A673 (cell line): ENCODE data around the gene CYP3A4. TPM values are rescaled to one million over a fixed set of nuclear protein-coding genes. Genes with fewer than 3 reads are reported as not detected.
"Not testable (repeated sequence)": the region's sequence is repeated elsewhere in the genome, so short reads cannot be mapped to it uniquely, and the experiment has no call there.

Experiments used
- BruUV-seq: library from RNA; stranded (reverse); fragments of 400-500 nt; replicated peaks from 2 replicates; lab custom pipeline; 2021; lab: Mats Ljungman, UMichigan
- CTCF ChIA-PET: fragments of 300-600 bp; sonication (Branson Sonifier 250); formaldehyde crosslinking; loops from one replicate; lab custom pipeline; 2022; ENCODE audit warnings: antibody characterized with exemption; lab: Charles Lee
- POLR2A ChIA-PET: fragments of 300-600 bp; sonication (Branson Sonifier 250); formaldehyde crosslinking; loops from one replicate; lab custom pipeline; 2022; ENCODE audit warnings: antibody characterized with exemption; ENCODE audit not compliant: low non-redundant PET; lab: Charles Lee
- DNase-seq: peaks from one replicate; pipeline ENCODE4 v3.0.0-alpha.2; 2015; ENCODE audit warnings: low spot score
- H3K27ac ChIP-seq: fragments of 200-600 bp; sonication (generic); 2 replicates; pipeline ENCODE4 v1.5.1; 2016; ENCODE audit warnings: mixed run types, low read depth, mild to moderate bottlenecking, mixed read lengths, antibody characterized with exemption, low read length; ENCODE audit not compliant: poor library complexity, severe bottlenecking
- H3K27me3 ChIP-seq: fragments of 200-600 bp; sonication (generic); replicated peaks from 2 replicates; pipeline ENCODE4 v1.6.1; 2017; ENCODE audit warnings: mixed run types, low read depth, mild to moderate bottlenecking, mixed read lengths, antibody characterized with exemption, low read length; ENCODE audit not compliant: insufficient read depth, poor library complexity
- H3K36me3 ChIP-seq: fragments of 200-600 bp; sonication (generic); 2 replicates; pipeline ENCODE4 v1.6.1; 2016; ENCODE audit warnings: mixed run types, mild to moderate bottlenecking, mixed read lengths, antibody characterized with exemption, low read length; ENCODE audit not compliant: insufficient read depth, poor library complexity, severe bottlenecking
- H3K4me1 ChIP-seq: fragments of 200-600 bp; sonication (generic); 2 replicates; pipeline ENCODE4 v1.6.1; 2017; ENCODE audit warnings: mixed run types, mild to moderate bottlenecking, mixed read lengths, antibody characterized with exemption, low read length; ENCODE audit not compliant: insufficient read depth, poor library complexity, severe bottlenecking
- H3K4me3 ChIP-seq: fragments of 200-600 bp; sonication (generic); 2 replicates; pipeline ENCODE4 v1.5.1; 2016; ENCODE audit warnings: low read depth, mixed run types, mild to moderate bottlenecking, mixed read lengths, low read length; ENCODE audit not compliant: poor library complexity, severe bottlenecking
- H3K9me3 ChIP-seq: fragments of 200-600 bp; sonication (generic); 2 replicates; pipeline ENCODE4 v1.6.1; 2016; ENCODE audit warnings: mixed run types, low read depth, mild to moderate bottlenecking, mixed read lengths, antibody characterized with exemption, low read length; ENCODE audit not compliant: poor library complexity, severe bottlenecking
- EZH2 ChIP-seq: fragments of 200-600 bp; sonication (generic); IDR thresholded peaks from 2 replicates; pipeline ENCODE4 v1.6.1; 2017; ENCODE audit warnings: borderline replicate concordance, low read depth, mild to moderate bottlenecking, mixed read lengths, antibody characterized with exemption, low read length; ENCODE audit not compliant: poor library complexity, severe bottlenecking
- intact Hi-C: fragments of 100-400 bp; cut with micrococcal nuclease; formaldehyde crosslinking; loops from one replicate; pipeline ENCODE4 v1.10.0; 2022; ENCODE audit not compliant: unreplicated experiment
- total RNA-seq: library from RNA; stranded (reverse); gene quantifications from 2 replicates; pipeline ENCODE4 v1.2.3, GENCODE V29; 2021
- TF ChIP-seq, protein P1 (sequence below): fragments of 300-800, 200-600 bp; sonication (generic); conservative IDR thresholded peaks from 2 replicates; pipeline ENCODE4 v1.5.1; 2017; ENCODE audit warnings: low read depth, mild to moderate bottlenecking, antibody characterized with exemption, low read length, moderate library complexity, mixed read lengths

Gene CYP3A4
- total RNA-seq, 1 experiment from 2014 or later: not detected

DNA sequence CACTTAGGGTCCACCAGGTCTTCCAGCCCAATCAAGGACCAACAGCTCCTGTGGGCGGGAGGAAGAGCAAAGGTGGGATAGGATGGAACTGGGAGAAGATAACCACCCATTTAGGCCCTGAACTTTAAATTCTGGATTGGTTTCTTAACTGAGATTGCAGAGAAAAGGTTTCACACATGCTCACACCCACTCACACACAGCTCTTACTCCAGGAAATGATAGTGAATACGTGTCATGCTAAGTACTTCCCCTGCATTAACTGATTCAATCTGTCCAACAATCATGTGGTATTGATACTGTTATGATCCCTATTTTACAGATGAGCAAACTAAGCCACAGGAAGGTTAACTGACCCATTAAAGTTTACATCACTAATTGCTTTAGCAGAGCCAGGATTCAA lies 4.6 kb upstream of the CYP3A4 start:
- Histone ChIP-seq H3K36me3 (no peaks in the 10 kb centered on the region), H3K27me3 (peaks cover 5% of the 10 kb centered on the region), H3K4me3 (no peak overlapping the region), H3K27ac (no peak overlapping the region), H3K9me3 (no peaks in the 10 kb centered on the region), H3K4me1 (no peaks in the 10 kb centered on the region)
- intact Hi-C loops: no loop called here
- no peak for DNase-seq
- TF ChIP-seq, protein P1, sequence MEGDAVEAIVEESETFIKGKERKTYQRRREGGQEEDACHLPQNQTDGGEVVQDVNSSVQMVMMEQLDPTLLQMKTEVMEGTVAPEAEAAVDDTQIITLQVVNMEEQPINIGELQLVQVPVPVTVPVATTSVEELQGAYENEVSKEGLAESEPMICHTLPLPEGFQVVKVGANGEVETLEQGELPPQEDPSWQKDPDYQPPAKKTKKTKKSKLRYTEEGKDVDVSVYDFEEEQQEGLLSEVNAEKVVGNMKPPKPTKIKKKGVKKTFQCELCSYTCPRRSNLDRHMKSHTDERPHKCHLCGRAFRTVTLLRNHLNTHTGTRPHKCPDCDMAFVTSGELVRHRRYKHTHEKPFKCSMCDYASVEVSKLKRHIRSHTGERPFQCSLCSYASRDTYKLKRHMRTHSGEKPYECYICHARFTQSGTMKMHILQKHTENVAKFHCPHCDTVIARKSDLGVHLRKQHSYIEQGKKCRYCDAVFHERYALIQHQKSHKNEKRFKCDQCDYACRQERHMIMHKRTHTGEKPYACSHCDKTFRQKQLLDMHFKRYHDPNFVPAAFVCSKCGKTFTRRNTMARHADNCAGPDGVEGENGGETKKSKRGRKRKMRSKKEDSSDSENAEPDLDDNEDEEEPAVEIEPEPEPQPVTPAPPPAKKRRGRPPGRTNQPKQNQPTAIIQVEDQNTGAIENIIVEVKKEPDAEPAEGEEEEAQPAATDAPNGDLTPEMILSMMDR: no peak
- no peak for TF ChIP-seq EZH2
- POLR2A ChIA-PET: no interaction called here
- CTCF ChIA-PET: no interaction called here
- BruUV-seq: no TSS peak

DNA sequence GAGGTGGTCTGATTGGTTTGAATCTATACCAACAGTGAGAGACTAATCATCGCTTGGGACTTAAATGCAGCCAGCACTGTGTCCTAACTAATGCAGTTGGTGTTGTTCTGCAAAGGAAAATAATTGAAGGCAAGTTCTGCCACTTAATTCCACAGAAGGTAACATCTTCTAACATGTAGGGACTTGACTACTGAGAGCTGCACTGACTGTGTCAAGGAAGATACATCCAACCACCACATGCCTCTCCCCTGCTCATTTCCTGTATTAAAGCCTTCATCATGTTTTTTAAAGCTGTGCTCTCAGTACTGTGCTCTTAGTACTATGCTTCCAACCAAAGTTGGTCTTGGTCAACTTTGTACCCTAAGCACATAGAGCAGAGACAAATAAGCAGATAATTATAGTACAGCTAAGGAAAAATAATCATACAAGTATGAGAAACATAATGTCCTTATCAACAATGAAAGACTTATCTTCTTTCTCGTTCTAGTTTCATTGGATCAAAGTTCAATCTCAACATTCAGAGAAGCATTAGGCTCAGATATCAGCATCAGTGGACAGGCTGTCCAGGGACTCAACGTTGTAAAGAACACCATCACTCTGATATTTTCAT lies 2.8 kb upstream of the CYP3A4 start:
- H3K4me3 ChIP-seq: no peak overlapping the region
- no peaks in the 10 kb centered on the region for H3K4me1 ChIP-seq
- no peaks in the 10 kb centered on the region for H3K36me3 ChIP-seq
- DNase-seq: no peak
- peaks cover 4% of the 10 kb centered on the region for H3K27me3 ChIP-seq
- no peaks in the 10 kb centered on the region for H3K9me3 ChIP-seq
- BruUV-seq: no TSS peak
- CTCF ChIA-PET: no interaction called here
- H3K27ac ChIP-seq: no peak overlapping the region
- TF ChIP-seq, protein P1: no peak
- no peak for TF ChIP-seq EZH2
- intact Hi-C loops: no loop called here
- POLR2A ChIA-PET: no interaction called here

- CTCF ChIA-PET: not testable (repeated sequence)
Observed at GRCh38 chr7:99785654-99786053, 1.7 kb upstream of the CYP3A4 start.

More at GRCh38 chr7:99785654-99786053, 1.7 kb upstream of the CYP3A4 start:
- H3K4me3 ChIP-seq, H3K36me3 ChIP-seq, H3K27ac ChIP-seq, H3K4me1 ChIP-seq, intact Hi-C loops, H3K9me3 ChIP-seq, DNase-seq, BruUV-seq, POLR2A ChIA-PET: not testable (repeated sequence)
- H3K27me3 ChIP-seq: peaks cover 10% of the 10 kb centered on the region
